Nephron (organoid): ENCODE measurements around the gene SEM1.

Source experiments
- H3K27ac Mint-ChIP-seq, 3 experiments: 2 replicates each; pipeline ENCODE4 v1.8.0; 2020; ENCODE audit warnings: mixed read lengths in 3 of 3, mild to moderate bottlenecking in 2 of 3, moderate library complexity in 1 of 3
- H3K27me3 Mint-ChIP-seq: 2 replicates; pipeline ENCODE4 v1.8.0; 2021; ENCODE audit warnings: low read depth, mild to moderate bottlenecking, moderate library complexity, mixed read lengths
- H3K36me3 Mint-ChIP-seq: 2 replicates; pipeline ENCODE4 v1.8.0; 2020; ENCODE audit warnings: low read depth, mixed read lengths
- H3K4me1 Mint-ChIP-seq: 2 replicates; pipeline ENCODE4 v1.8.0; 2020; ENCODE audit warnings: mixed read lengths
- H3K4me3 Mint-ChIP-seq, 3 experiments: 2 replicates each; pipeline ENCODE4 v1.8.0; 2020; ENCODE audit warnings: mild to moderate bottlenecking in 3 of 3, mixed read lengths in 3 of 3, moderate library complexity in 2 of 3
- H3K9me3 Mint-ChIP-seq: 2 replicates; pipeline ENCODE4 v1.8.0; 2020; ENCODE audit warnings: mixed read lengths
- TF ChIP-seq, protein P1 (sequence below), 3 experiments: fragments of 200-600 bp; sonication (generic); IDR thresholded peaks; one replicate each; pipeline ENCODE4 v1.5.0; 2021; ENCODE audit warnings: antibody characterized with exemption in 3 of 3; ENCODE audit not compliant: unreplicated experiment in 3 of 3

The SEM1 gene

DNA sequence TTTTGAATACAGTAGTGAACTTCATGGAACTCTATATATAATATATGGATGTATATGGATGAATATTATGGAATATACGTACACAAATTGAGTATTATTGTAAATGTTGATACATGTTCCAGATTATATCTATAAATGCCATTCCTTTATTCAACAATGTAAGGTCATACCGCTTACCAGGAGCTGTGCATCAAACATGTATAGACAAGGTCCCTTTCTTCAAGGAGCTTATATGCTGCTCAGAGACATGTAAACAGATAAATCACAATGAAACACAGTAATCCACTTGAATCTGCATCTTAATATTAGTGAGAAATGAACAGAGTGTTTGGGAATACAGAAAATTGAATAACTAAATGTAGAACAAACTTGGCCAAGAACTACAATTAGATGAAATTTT, 898 bp upstream of the SEM1 start:
- H3K36me3 Mint-ChIP-seq, result peaks cover 16% of the 10 kb centered on the region
- peaks cover 19% of the 10 kb centered on the region for H3K9me3 Mint-ChIP-seq
- peak overlapping the region in 2 of 3 experiments; percentile 98 to 99 for H3K4me3 Mint-ChIP-seq
- TF ChIP-seq, protein P1, sequence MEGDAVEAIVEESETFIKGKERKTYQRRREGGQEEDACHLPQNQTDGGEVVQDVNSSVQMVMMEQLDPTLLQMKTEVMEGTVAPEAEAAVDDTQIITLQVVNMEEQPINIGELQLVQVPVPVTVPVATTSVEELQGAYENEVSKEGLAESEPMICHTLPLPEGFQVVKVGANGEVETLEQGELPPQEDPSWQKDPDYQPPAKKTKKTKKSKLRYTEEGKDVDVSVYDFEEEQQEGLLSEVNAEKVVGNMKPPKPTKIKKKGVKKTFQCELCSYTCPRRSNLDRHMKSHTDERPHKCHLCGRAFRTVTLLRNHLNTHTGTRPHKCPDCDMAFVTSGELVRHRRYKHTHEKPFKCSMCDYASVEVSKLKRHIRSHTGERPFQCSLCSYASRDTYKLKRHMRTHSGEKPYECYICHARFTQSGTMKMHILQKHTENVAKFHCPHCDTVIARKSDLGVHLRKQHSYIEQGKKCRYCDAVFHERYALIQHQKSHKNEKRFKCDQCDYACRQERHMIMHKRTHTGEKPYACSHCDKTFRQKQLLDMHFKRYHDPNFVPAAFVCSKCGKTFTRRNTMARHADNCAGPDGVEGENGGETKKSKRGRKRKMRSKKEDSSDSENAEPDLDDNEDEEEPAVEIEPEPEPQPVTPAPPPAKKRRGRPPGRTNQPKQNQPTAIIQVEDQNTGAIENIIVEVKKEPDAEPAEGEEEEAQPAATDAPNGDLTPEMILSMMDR (IDR thresholded peaks at IDR 0.05; ENCODE audit: unreplicated experiment in 3 of 3), result no peak
- H3K27ac Mint-ChIP-seq, result peak overlapping the region in 1 of 3 experiments; percentile 95
- peaks cover 16% of the 10 kb centered on the region for H3K4me1 Mint-ChIP-seq
- peaks cover 5% of the 10 kb centered on the region for H3K27me3 Mint-ChIP-seq

DNA sequence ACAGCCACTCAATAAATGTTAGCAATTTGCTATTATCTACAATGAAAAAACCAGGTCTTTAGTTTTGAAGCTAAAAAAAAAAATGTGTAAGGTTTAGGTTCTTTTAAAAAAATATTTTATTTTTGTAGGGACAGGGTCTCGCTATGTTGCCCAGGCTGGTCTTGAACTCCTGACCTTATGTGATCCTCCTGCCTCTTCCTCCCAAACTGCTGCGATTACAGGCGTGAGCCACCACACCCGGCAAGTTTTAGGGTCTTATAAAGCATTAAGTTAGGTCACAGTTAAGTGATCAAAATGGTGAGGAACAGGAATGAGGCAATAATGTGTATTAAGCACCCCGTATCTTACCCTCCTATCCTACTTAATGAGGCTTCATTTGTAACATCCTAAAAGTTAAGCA, 774 bp downstream of the SEM1 start:
- Mint-ChIP-seq H3K27ac (peak overlapping the region; percentile 95 to 98 (median 97)), H3K4me3 (peak overlapping the region; percentile 93 to 99 (median 98)), H3K27me3 (no peaks in the 10 kb centered on the region), H3K36me3 (peaks cover 23% of the 10 kb centered on the region), H3K9me3 (peaks cover 16% of the 10 kb centered on the region), H3K4me1 (peaks cover 16% of the 10 kb centered on the region)
- TF ChIP-seq, protein P1 (IDR thresholded peaks at IDR 0.05; ENCODE audit: unreplicated experiment in 3 of 3), result no peak

DNA sequence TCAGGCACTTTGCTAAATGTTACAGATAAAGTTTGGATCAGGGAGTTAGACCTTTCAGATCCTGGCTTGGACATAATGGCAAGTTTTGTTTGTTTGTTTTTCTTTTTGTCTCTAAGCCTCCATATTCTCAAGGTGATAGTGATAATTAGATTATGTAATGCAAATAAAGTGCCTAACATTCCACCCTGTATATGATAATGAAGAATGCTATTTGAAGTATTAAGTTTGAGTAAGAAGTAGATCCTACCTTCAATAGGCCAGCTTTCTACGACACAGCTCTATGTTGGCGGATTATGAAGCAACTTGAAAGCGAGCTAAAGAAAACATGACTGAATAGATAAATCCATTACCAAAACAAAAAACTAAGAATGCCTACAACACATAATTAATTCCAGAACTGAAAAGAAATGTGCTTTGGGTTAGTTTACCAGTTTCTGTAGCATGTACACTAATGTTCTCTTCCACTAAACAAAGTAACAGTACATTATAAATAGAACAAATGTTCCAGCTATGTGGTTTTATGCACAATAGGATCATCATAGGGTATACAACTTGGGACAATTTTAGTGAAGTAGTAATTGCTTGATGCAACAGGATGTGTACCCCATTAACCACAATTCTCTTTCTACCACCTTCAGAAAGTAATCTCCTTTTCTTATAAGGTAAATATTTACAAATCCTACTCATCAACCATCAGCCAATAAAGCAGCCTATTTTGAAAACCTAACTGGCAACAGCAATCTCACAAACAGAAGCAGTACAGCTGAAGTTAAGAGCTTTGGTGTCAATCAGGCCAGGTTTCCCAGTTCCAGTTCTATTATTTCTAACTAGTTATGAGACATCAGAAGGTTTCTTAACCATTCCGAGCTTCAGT, 1.5 kb downstream of the SEM1 start:
- H3K36me3 Mint-ChIP-seq, result peaks cover 25% of the 10 kb centered on the region
- peaks cover 13% of the 10 kb centered on the region for H3K9me3 Mint-ChIP-seq
- peak overlapping the region; percentile 93 to 99 (median 98) for H3K4me3 Mint-ChIP-seq
- H3K27ac Mint-ChIP-seq, result no peak overlapping the region
- no peaks in the 10 kb centered on the region for H3K27me3 Mint-ChIP-seq
- H3K4me1 Mint-ChIP-seq, result peaks cover 16% of the 10 kb centered on the region
- TF ChIP-seq, protein P1 (IDR thresholded peaks at IDR 0.05; ENCODE audit: unreplicated experiment in 3 of 3), result no peak

DNA sequence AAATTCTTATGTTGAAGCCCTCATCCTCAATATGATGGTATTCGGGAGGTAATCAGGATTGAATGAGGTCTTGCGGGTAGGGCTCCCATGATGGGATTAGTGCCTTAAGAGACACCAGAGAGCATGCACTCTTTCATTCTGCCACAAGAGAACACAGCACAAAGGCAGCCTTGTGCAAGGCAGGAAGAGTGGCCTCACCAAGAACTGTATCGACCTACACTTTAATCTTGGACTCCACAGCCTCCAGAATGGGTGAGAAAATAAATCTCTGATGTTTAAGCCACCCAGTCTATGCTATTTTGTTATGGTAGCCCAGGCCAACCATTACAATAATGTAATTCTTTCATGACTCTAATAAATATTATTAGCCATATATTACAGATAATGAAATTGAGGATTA, 8.4 kb downstream of the SEM1 start:
- H3K9me3 Mint-ChIP-seq, result no peaks in the 10 kb centered on the region
- H3K27me3 Mint-ChIP-seq, result no peaks in the 10 kb centered on the region
- H3K36me3 Mint-ChIP-seq, result peaks cover 19% of the 10 kb centered on the region
- H3K4me1 Mint-ChIP-seq, result no peaks in the 10 kb centered on the region
- H3K4me3 Mint-ChIP-seq, result no peak overlapping the region
- H3K27ac Mint-ChIP-seq, result no peak overlapping the region
- TF ChIP-seq, protein P1 (IDR thresholded peaks at IDR 0.05; ENCODE audit: unreplicated experiment in 3 of 3), result no peak

DNA sequence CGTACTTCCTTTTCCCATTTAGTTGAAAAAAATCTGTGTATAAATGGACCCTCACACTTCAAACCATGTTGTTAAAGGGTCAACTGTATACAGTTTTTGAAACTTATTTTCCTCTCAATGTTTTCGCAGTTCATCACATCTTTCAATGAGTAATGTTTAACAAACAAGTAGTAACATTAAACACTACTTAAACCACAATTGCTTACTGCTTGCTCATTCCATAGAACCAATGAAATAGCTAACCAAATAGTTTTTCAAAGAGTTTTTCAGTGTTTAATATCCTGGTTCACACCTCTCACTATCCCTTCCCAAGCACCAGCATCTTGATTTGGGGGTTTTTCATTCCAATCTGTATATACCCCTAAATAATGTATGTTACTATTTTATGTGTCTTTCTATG, 9.1 kb downstream of the SEM1 start:
- H3K9me3 Mint-ChIP-seq, result no peaks in the 10 kb centered on the region
- no peak overlapping the region for H3K27ac Mint-ChIP-seq
- H3K36me3 Mint-ChIP-seq, result peaks cover 15% of the 10 kb centered on the region
- H3K4me1 Mint-ChIP-seq, result no peaks in the 10 kb centered on the region
- TF ChIP-seq, protein P1 (IDR thresholded peaks at IDR 0.05; ENCODE audit: unreplicated experiment in 3 of 3), result no peak
- no peaks in the 10 kb centered on the region for H3K27me3 Mint-ChIP-seq
- no peak overlapping the region for H3K4me3 Mint-ChIP-seq
